Measurements from ENCODE around the gene LRP1B.

Gene LRP1B

GRCh38 chr2:142131010-142131669, at the start of gene LRP1B:
TSS of gene LRP1B (minus strand) at chr2:142131016. CDS start at chr2:142130729, 287 bp downstream.
- DNase-seq (ENCODE audit: low spot score): no peak

DNA sequence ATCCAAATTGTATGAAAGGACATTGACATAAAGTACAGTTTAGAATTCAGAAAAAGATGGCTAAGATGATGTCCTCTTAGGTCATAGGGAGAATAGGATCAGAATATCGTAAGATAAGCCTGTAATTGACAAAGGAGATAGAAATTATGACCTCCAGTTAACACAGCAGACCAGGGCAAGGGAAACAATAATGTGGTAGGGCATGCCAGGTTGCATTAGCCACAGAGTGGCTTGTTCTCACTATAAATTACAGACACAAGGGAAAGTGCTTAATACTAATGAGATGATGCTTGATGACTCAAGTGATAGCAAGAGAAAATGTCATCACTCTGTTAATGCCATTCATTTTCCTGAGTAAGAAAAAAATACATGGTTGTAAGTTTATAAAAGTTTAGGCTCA, 48.9 kb upstream of the LRP1B start:
- no peak for DNase-seq (ENCODE audit: low spot score)

- no peak for DNase-seq (ENCODE audit: low spot score)
Observed at GRCh38 chr2:142178604-142179003, 47.8 kb upstream of the LRP1B start.

DNA sequence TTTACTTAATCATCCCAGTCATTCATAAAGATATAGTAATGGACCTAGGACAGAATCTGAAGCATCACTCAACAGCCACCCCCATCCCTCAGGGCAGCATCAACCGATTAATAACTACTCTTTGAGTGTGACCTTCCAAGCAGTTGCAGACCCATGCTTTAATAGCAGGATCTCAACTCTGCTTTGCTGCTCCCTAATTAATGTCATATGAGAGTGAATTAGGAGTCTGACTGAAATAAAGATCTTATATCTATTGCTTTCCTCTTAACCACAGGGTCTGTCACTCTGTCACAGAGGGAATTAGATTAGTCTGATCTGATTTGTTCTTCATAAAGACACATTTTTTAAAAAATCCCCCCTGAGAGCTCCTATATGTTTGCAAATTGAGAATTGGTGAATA, 46.1 kb upstream of the LRP1B start:
- DNase-seq (ENCODE audit: low spot score): no peak

DNA sequence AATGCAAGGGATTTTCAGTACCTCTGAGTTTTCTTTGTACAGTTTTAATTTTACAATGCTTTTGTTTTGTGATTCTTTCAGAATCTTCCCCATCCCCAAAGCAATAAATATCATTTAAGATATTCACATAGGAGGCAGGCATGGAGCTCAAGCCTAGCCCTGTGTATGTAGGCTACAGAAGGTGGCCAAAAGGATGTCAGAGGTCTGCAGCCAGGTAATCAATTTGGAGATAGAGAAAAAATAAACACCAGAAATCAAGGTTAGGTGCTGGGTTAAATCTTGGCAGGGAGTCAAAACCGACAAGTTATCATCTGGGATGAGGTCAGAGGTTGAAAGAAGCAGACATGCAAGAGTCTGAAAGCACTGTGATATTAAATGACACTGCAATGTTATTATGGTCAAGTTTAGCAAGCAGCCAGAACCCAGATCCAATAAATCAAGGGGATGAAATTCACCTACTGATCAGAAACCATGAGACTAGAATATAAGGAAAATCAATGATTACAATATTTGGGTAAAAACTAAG, 45.1 kb upstream of the LRP1B start:
- no peak for DNase-seq (ENCODE audit: low spot score)

DNA sequence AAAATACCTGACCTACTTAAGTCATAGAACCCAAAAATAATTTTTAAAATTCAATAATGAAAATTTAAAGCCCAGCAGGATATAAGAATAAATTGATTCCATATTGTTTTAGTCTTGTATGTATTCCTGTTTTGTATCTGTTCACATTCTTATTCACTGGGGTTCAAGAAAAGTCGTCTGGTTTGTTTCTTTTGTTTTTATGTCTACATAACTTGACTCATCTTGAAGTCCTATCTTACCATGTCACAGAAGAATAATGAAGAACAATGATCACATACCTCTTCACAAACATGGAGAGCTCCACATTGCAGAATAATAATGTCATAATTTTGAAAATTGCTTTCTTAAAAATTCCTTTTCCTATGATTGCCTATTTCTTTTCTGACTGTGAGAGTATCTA, 43.4 kb upstream of the LRP1B start:
- DNase-seq (ENCODE audit: low spot score): no peak

GRCh38 chr2:142170847-142171246, 40.0 kb upstream of the LRP1B start:
- DNase-seq (ENCODE audit: low spot score): no peak

DNA sequence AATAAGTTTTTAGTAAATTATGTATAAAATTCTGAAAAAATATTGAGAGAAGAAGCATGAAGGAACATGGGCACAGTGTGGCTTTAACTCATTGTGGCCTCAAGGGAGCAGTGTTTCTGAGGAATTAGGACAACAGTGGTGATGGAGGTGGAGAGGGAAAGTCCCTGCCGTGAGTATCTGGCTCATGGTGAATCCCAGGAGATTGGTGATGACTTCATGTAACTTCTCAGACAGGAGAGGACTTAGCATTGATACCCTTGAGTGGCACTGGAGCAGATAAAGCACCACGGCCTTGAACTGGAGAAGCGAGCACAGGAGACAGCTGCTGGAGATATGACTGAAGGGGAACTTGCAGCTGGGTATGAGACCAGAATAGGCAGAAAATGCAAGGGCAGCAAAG, 35.0 kb upstream of the LRP1B start:
- no peak for DNase-seq (ENCODE audit: low spot score)

DNA sequence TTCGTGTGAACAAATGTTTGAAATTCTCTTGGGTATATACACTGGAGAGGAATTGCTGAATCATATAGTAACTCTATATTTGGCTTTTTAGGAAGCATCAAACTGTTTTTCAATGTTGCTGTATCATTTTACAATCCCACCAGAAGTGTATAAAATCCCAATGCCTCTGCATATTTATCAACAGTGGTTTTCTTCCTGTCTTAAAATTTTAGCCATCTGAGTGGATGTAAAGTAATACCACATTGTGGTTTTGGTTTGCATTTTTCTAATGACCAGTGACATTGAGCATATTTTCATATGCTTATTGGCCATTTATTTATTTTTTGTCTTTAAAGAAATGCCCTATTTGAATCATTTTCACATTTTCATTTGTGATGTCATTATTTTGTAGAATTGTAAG, 22.8 kb upstream of the LRP1B start:
- DNase-seq (ENCODE audit: low spot score): no peak

DNA sequence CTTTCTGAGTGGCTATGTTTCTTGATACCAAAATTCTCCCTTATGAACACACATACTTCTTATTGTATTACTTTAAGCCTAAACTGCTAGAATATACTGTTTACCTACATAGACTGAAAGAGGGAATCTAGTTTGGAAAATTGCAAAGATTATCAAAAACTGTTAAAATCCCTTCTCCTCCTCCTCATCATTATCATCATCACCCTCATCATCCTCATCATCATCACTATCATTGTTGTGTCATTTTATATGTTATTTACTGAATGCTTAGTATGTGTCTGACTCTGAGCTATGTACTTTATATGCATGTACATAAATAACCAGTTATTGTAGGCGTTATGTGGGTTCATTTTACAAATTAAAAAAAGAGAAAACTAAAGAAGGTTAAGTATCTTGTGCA, 19.6 kb upstream of the LRP1B start:
- no peak for DNase-seq (ENCODE audit: low spot score)

DNA sequence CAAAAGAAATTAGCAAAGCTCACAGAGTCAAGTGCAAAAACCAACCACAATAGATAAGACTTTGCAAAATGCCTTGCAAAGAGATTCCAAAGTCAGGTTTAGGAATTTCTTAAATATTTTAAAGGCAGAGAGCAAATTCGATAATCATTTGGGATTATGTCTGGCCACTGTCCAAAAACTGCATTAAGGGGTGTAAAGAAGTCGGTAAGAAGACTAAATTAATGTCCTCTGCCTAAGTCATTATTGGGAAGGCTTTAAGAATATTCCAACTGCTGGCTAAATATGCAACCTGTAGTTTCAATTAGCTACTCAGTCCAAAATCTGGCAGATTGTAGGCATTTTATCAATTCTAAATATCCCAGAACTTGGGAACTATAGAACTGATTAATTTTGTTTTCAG, 13.7 kb upstream of the LRP1B start:
- no peak for DNase-seq (ENCODE audit: low spot score)

- no peak for DNase-seq (ENCODE audit: low spot score)
Observed at GRCh38 chr2:142142595-142142994, 11.8 kb upstream of the LRP1B start.

GRCh38 chr2:142140434-142140845, 9.6 kb upstream of the LRP1B start:
- no peak for DNase-seq (ENCODE audit: low spot score)

GRCh38 chr2:142139384-142139783, 8.6 kb upstream of the LRP1B start:
- no peak for DNase-seq (ENCODE audit: low spot score)

GRCh38 chr2:142136571-142136970, 5.8 kb upstream of the LRP1B start:
- DNase-seq (ENCODE audit: low spot score): no peak

- DNase-seq (ENCODE audit: low spot score): no peak
Observed at GRCh38 chr2:142134911-142135310, 4.1 kb upstream of the LRP1B start.

GRCh38 chr2:142130111-142131009, 456 bp downstream of the LRP1B start:
- DNase-seq (ENCODE audit: low spot score): no peak

GRCh38 chr2:142128105-142128504, 2.7 kb downstream of the LRP1B start:
- DNase-seq (ENCODE audit: low spot score): no peak

- DNase-seq (ENCODE audit: low spot score): no peak
Observed at GRCh38 chr2:142127248-142127647, 3.6 kb downstream of the LRP1B start.

GRCh38 chr2:142124706-142125105, 6.1 kb downstream of the LRP1B start:
- no peak for DNase-seq (ENCODE audit: low spot score)

DNA sequence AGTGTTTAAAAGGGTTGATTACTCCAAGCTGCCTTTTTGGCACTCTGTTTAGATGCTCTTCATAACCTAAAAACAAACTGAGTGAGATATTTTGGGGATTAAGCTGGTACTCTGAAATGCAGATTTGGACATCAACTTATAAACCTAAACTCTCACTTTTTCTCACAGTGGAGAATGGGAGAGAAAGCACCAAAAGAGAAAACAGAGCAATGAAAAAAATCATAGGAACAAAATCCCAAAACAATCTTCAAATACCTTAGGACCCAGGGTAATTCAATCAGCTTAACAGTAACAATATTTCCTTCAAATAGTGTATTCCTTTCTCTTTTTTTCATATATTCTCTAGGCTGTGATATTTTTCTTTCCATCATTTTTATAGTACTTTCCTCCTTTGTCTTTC, 11.5 kb downstream of the LRP1B start:
- DNase-seq (ENCODE audit: low spot score): no peak

DNA sequence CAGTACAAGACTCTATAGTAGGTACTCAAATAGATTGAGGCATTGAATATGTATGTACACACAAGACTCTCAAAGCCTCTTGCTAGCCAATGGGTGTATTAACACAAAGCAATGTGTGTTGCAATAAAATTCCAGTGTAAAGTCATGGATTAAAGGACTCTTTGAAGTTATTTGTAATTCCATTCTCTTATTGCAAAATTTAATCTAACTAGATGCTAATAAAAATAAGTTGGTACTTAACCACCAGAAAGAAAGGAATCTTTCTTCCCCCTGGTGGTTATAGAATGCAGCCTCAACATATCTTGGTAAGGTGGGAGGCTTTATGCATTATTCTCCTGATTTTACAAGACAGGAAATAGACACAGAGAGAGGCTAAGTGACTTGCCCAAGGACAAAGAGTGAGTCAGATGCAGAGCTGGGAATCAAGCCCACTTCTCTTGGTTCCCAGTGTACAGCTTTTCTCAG, 18.0 kb downstream of the LRP1B start:
- no peak for DNase-seq (ENCODE audit: low spot score)

DNA sequence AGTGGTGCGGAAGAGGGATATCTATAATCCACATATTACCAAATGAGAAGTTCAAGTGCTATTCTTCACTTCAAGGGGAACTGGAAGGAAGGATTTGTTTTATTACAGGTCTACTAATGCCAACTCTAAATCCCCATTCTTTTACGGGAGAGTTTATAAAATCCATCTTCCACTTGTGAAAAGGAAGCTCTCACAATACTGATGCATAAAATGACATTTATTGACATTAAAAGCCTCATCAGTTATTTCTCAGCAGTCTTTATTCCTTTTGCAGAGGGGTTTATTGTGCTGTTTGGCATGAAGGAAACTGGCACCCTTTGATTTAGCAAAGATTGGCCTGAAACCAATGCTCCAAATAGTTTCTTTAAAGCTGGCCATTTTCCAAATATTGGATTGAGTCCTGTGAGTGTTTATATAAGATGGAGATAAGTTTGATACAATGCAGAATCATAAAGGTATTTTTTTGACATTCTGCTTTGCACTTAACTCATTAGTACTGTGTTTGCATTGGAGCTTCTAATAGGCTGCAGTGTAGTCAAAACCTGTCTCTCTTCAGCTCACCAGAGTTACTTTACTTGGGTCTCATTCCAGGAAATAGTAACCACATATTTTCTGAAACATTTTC, 26.6 kb downstream of the LRP1B start:
- no peak for DNase-seq (ENCODE audit: low spot score)
